Spinal cord (tissue), 10 donors: ENCODE results near the gene DPH1. TPM values are rescaled to one million over a fixed set of nuclear protein-coding genes. Genes with fewer than 3 reads are reported as not detected.
"Not testable (repeated sequence)": the region's sequence is repeated elsewhere in the genome, so short reads cannot be mapped to it uniquely, and the experiment has no call there.

Experiments used
- DNase-seq, 6 donors: peaks; one replicate each; pipeline versions ENCODE4 v3.0.0 to v3.0.0-alpha.2; 2013 to 2015; ENCODE audit warnings: low spot score in 6 of 6, low read depth in 4 of 6
- H3K27ac ChIP-seq: one replicate; pipeline ENCODE4 v1.5.1; 2013; ENCODE audit warnings: low read depth, low read length, control low read depth
- H3K27me3 ChIP-seq: one replicate; pipeline ENCODE4 v1.6.1; 2013; ENCODE audit warnings: low read length; ENCODE audit not compliant: control insufficient read depth, insufficient read depth
- H3K36me3 ChIP-seq: one replicate; pipeline ENCODE4 v1.6.1; 2013; ENCODE audit warnings: low read length; ENCODE audit not compliant: control insufficient read depth, insufficient read depth
- H3K4me1 ChIP-seq: one replicate; pipeline ENCODE4 v1.6.1; 2013; ENCODE audit warnings: low read length; ENCODE audit not compliant: control insufficient read depth, insufficient read depth
- H3K4me3 ChIP-seq: one replicate; pipeline ENCODE4 v1.5.1; 2013; ENCODE audit warnings: low read depth, low read length, control low read depth
- H3K9me3 ChIP-seq: one replicate; pipeline ENCODE4 v1.6.1; 2013; ENCODE audit warnings: low read length; ENCODE audit not compliant: control insufficient read depth, insufficient read depth
- WGBS: methylation state at CpG from one replicate; pipeline ENCODE4 v1.1.5; 2013; ENCODE audit warnings: missing lambda C conversion rate; ENCODE audit not compliant: insufficient coverage; 5-methylcytosine and 5-hydroxymethylcytosine counted together
- long read RNA-seq, 4 donors: transcript quantifications; one replicate each; lab custom pipeline, GENCODE V29; 2026
- polyA plus RNA-seq, 2 donors: library from polyadenylated mRNA; unstranded; fragments of 120-200 nt; gene quantifications; one replicate each; pipeline ENCODE4 v1.2.1, GENCODE V29; 2013; ENCODE audit not compliant: insufficient read length in 2 of 2
- total RNA-seq, 2 donors: library from RNA; depleted of rRNA in 1 of 2; stranded (reverse); fragments of 120-200 nt in 1 of 2; fragments of >200 nt in 1 of 2; gene quantifications; one replicate each; pipeline versions ENCODE4 v1.2.3 to v1.2.4, GENCODE V29; 2013 to 2014
- donor health status: healthy.

DPH1 gene
- total RNA-seq = 10 to 100 TPM; 21.5 to 37.6 TPM
- 10 to 100 TPM; 55.4 to 83.7 TPM for polyA plus RNA-seq
- long read RNA-seq, donor 1, transcript DPH1-201 (13 exons, 2,221 nt) = major isoform, 6 of 12 reads
- long read RNA-seq, donor 1, partial matches to known transcripts = 0 of 12 reads
- long read RNA-seq, donor 1, other reads (novel, unspliced or antisense) = 0 of 12 reads
- long read RNA-seq, donor 2, partial matches to known transcripts = 0 of 3 reads
- long read RNA-seq, donor 2, other reads (novel, unspliced or antisense) = 0 of 3 reads
- long read RNA-seq, donor 3, partial matches to known transcripts = 0 of 7 reads
- long read RNA-seq, donor 3, other reads (novel, unspliced or antisense) = 0 of 7 reads
- long read RNA-seq, donor 4, transcript DPH1-201 (13 exons, 2,221 nt) = major isoform, 7 of 52 reads
- long read RNA-seq, donor 4, partial matches to known transcripts = 37 of 52 reads
- long read RNA-seq, donor 4, other reads (novel, unspliced or antisense) = 0 of 52 reads

- Histone ChIP-seq H3K4me3 (peak within 1 kb of the TSS; percentile 96), H3K36me3 (peaks cover 20% of the 10 kb centered on the region), H3K9me3 (no peaks in the 10 kb centered on the region), H3K27ac (peak within 1 kb of the TSS; percentile 50), H3K27me3 (peaks cover 17% of the 10 kb centered on the region), H3K4me1 (peaks cover 42% of the 10 kb centered on the region)
- WGBS = under 1% methylated on average over 59 of the region's 59 CpGs
- peak in 2 of 6 donors; percentile 95 to 96 for DNase-seq
Measured at GRCh38 chr17:2029911-2030778, at the start of gene DPH1. TSS of gene DPH1 (plus strand) at chr17:2030153. CDS start at chr17:2030170, 17 bp downstream.

- WGBS = 93% methylated on average over 2 of the region's 8 CpGs
- Histone ChIP-seq H3K4me1 (peaks cover 49% of the 10 kb centered on the region), H3K36me3 (peaks cover 4% of the 10 kb centered on the region), H3K27ac (no peak overlapping the region), H3K4me3 (no peak overlapping the region), H3K27me3 (peaks cover 9% of the 10 kb centered on the region), H3K9me3 (no peaks in the 10 kb centered on the region)
- DNase-seq = no peak
Measured at GRCh38 chr17:1980665-1981250, 49.2 kb upstream of the DPH1 start.

GRCh38 chr17:1982793-1983366, 47.1 kb upstream of the DPH1 start:
- not testable (repeated sequence) for H3K36me3 ChIP-seq, DNase-seq, H3K27me3 ChIP-seq, H3K27ac ChIP-seq, H3K4me3 ChIP-seq, H3K9me3 ChIP-seq
- peaks cover 32% of the 10 kb centered on the region for H3K4me1 ChIP-seq
- WGBS = 80% methylated on average over 6 of the region's 13 CpGs

GRCh38 chr17:1985093-1985492, 44.9 kb upstream of the DPH1 start:
- H3K4me1 ChIP-seq = peaks cover 13% of the 10 kb centered on the region
- H3K9me3 ChIP-seq = no peaks in the 10 kb centered on the region
- DNase-seq = no peak
- no peak overlapping the region for H3K4me3 ChIP-seq
- 97% methylated on average over 3 of the region's 4 CpGs for WGBS
- H3K27me3 ChIP-seq = no peaks in the 10 kb centered on the region
- H3K27ac ChIP-seq = no peak overlapping the region
- H3K36me3 ChIP-seq = peaks cover 4% of the 10 kb centered on the region

- no peak overlapping the region for H3K4me3 ChIP-seq
- no peaks in the 10 kb centered on the region for H3K9me3 ChIP-seq
- no peaks in the 10 kb centered on the region for H3K27me3 ChIP-seq
- no peak overlapping the region for H3K27ac ChIP-seq
- DNase-seq = no peak
- peaks cover 13% of the 10 kb centered on the region for H3K4me1 ChIP-seq
- WGBS = 100% methylated on average over 1 of the region's 4 CpGs
- peaks cover 4% of the 10 kb centered on the region for H3K36me3 ChIP-seq
Measured at GRCh38 chr17:1985686-1986085, 44.3 kb upstream of the DPH1 start.

- WGBS = 84% methylated on average over 16 of the region's 18 CpGs
- Histone ChIP-seq H3K9me3 (no peaks in the 10 kb centered on the region), H3K27me3 (no peaks in the 10 kb centered on the region), H3K4me1 (peaks cover 8% of the 10 kb centered on the region), H3K27ac (no peak overlapping the region), H3K36me3 (peaks cover 4% of the 10 kb centered on the region), H3K4me3 (no peak overlapping the region)
- peak in 2 of 6 donors; percentile 52 to 58 for DNase-seq
Measured at GRCh38 chr17:1986783-1987451, 43.0 kb upstream of the DPH1 start.

- Histone ChIP-seq H3K27ac (no peak overlapping the region), H3K36me3 (no peaks in the 10 kb centered on the region), H3K9me3 (no peaks in the 10 kb centered on the region), H3K4me3 (no peak overlapping the region), H3K4me1 (peaks cover 5% of the 10 kb centered on the region), H3K27me3 (no peaks in the 10 kb centered on the region)
- whole genome bisulfite sequencing = 80% methylated on average over 5 of the region's 10 CpGs
- no peak for DNase-seq
Measured at GRCh38 chr17:1989135-1989534, 40.8 kb upstream of the DPH1 start.

GRCh38 chr17:1992541-1992940, 37.4 kb upstream of the DPH1 start:
- 80% methylated on average over 9 of the region's 10 CpGs for WGBS
- no peak overlapping the region for H3K27ac ChIP-seq

GRCh38 chr17:1994707-1995106, 35.2 kb upstream of the DPH1 start:
- DNase-seq = no peak
- H3K4me3 ChIP-seq = no peak overlapping the region
- H3K36me3 ChIP-seq = peaks cover 5% of the 10 kb centered on the region
- WGBS = 80% methylated on average over 1 of the region's 4 CpGs
- no peaks in the 10 kb centered on the region for H3K9me3 ChIP-seq
- no peak overlapping the region for H3K27ac ChIP-seq
- H3K27me3 ChIP-seq = peaks cover 6% of the 10 kb centered on the region
- peaks cover 43% of the 10 kb centered on the region for H3K4me1 ChIP-seq

More at GRCh38 chr17:1992541-1992940, 37.4 kb upstream of the DPH1 start:
- Histone ChIP-seq H3K4me3 (no peak overlapping the region), H3K9me3 (no peaks in the 10 kb centered on the region), H3K4me1 (peaks cover 25% of the 10 kb centered on the region), H3K27me3 (peaks cover 2% of the 10 kb centered on the region), H3K36me3 (peaks cover 2% of the 10 kb centered on the region)
- DNase-seq = no peak
